K562 (cell line): Measurements from ENCODE around the gene WDR13. TPM values are rescaled to one million over a fixed set of nuclear protein-coding genes. Genes with fewer than 3 reads are reported as not detected.

ENCODE experiments used
- BCOR ChIP-seq: fragments of 450-650 bp; IDR thresholded peaks from 2 replicates; pipeline ENCODE4 v1.6.1; 2016
- BDP1 ChIP-seq: IDR thresholded peaks from 3 replicates; pipeline ENCODE4 v1.6.1; 2011; ENCODE audit not compliant: insufficient read length, insufficient read depth
- BMI1 ChIP-seq: fragments of 150-350 bp; IDR thresholded peaks from 2 replicates; pipeline ENCODE4 v1.6.1; 2014; ENCODE audit warnings: low read length
- CCAR2 ChIP-seq: fragments of 200-400 bp; formaldehyde crosslinking; IDR thresholded peaks from 2 replicates; pipeline ENCODE4 v1.6.1; 2017; ENCODE audit warnings: mild to moderate bottlenecking, low read depth, low read length
- DPF2 ChIP-seq: fragments of 450-650 bp; IDR thresholded peaks from 2 replicates; pipeline ENCODE4 v1.6.1; 2016
- HBP1 ChIP-seq: fragments of 450-650 bp; formaldehyde crosslinking; IDR thresholded peaks from 2 replicates; pipeline ENCODE4 v1.4.0; 2022; ENCODE audit warnings: missing genetic modification characterization
- JUND ChIP-seq, 2 experiments: IDR thresholded peaks; 2 replicates in 1 of 2; 3 replicates in 1 of 2; pipeline ENCODE4 v1.6.1; 2011; ENCODE audit warnings: borderline replicate concordance in 2 of 2, low read depth in 2 of 2, low read length in 2 of 2, improper control_type of control experiment in 1 of 2, missing biosample characterization in 1 of 2, missing genetic modification characterization in 1 of 2, missing genetic modification reagents in 1 of 2
- KLF6 ChIP-seq: fragments of 250-450 bp; sonication (Bioruptor Pico); IDR thresholded peaks from 2 replicates; pipeline ENCODE4 v1.4.0; 2020; ENCODE audit warnings: mild to moderate bottlenecking, moderate library complexity, borderline replicate concordance
- MCM5 ChIP-seq: fragments of 450-650 bp; IDR thresholded peaks from 2 replicates; pipeline ENCODE4 v1.6.1; 2016; ENCODE audit warnings: low read depth
- MCM7 ChIP-seq, 2 experiments: fragments of 450-650 bp; IDR thresholded peaks; 2 replicates each; pipeline ENCODE4 v1.6.1; 2016 to 2018
- NR2C2 ChIP-seq, 2 experiments: fragments of 200-800 bp in 1 of 2; sonication (Bioruptor generic) in 1 of 2; sonication (generic) in 1 of 2; formaldehyde crosslinking in 1 of 2; IDR thresholded peaks; 2 replicates each; pipeline versions ENCODE4 v1.6.1 to v1.8.0; 2016 to 2022; ENCODE audit warnings: mild to moderate bottlenecking in 1 of 2, missing compliant biosample characterization in 1 of 2, missing genetic modification characterization in 1 of 2, missing genetic modification reagents in 1 of 2
- PML ChIP-seq: IDR thresholded peaks from 2 replicates; pipeline ENCODE4 v1.6.1; 2012; ENCODE audit warnings: low read length, inconsistent platforms
- POLR3G ChIP-seq: IDR thresholded peaks from 2 replicates; pipeline ENCODE4 v1.6.1; 2011; ENCODE audit not compliant: insufficient read length, insufficient replicate concordance; ENCODE audit errors: extremely low read depth
- RBM25 ChIP-seq: fragments of 200-400 bp; formaldehyde crosslinking; IDR thresholded peaks from 2 replicates; pipeline ENCODE4 v1.6.1; 2018; ENCODE audit warnings: low read length, low read depth, moderate library complexity; ENCODE audit not compliant: severe bottlenecking
- RFX1 ChIP-seq: fragments of 450-650 bp; IDR thresholded peaks from 2 replicates; pipeline ENCODE4 v1.6.1; 2016; ENCODE audit warnings: mild to moderate bottlenecking, moderate library complexity
- SMAD1 ChIP-seq: fragments of 150-350 bp; IDR thresholded peaks from 2 replicates; pipeline ENCODE4 v1.6.1; 2014; ENCODE audit warnings: low read length, low read depth; ENCODE audit not compliant: partially characterized antibody
- SNAPC5 ChIP-seq: fragments of 250-450 bp; sonication (Bioruptor Pico); IDR thresholded peaks from 2 replicates; pipeline ENCODE4 v1.8.0; 2021; ENCODE audit warnings: moderate library complexity, mild to moderate bottlenecking, inconsistent platforms
- THAP12 ChIP-seq: fragments of 250-450 bp; sonication (Bioruptor Pico); IDR thresholded peaks from 2 replicates; pipeline ENCODE4 v1.9.0; 2021; ENCODE audit warnings: mild to moderate bottlenecking, inconsistent platforms
- ZBTB5 ChIP-seq: fragments of 450-650 bp; IDR thresholded peaks from 2 replicates; pipeline ENCODE4 v1.6.1; 2017; ENCODE audit warnings: antibody characterized with exemption
- ZC3H4 ChIP-seq: sonication (generic); formaldehyde crosslinking; IDR thresholded peaks from 2 replicates; pipeline ENCODE4 v1.9.0; 2021; ENCODE audit warnings: missing genetic modification reagents, borderline replicate concordance
- ZNF324 ChIP-seq: fragments of 250-450 bp; sonication (Bioruptor Pico); IDR thresholded peaks from 2 replicates; pipeline ENCODE4 v1.4.0; 2020; ENCODE audit warnings: mild to moderate bottlenecking
- ZNF584 ChIP-seq: fragments of 200-800 bp; sonication (Bioruptor generic); IDR thresholded peaks from 2 replicates; pipeline ENCODE4 v1.6.1; 2016; ENCODE audit warnings: low read depth, mild to moderate bottlenecking, missing genetic modification characterization, missing compliant biosample characterization
- ZNF589 ChIP-seq: fragments of 200-800 bp; sonication (Bioruptor generic); IDR thresholded peaks from 2 replicates; pipeline ENCODE4 v1.6.1; 2016; ENCODE audit warnings: low read depth, missing genetic modification characterization, missing compliant biosample characterization
- polyA plus RNA-seq, 8 experiments: library from polyadenylated mRNA; depleted of rRNA in 4 of 8; stranded (reverse) in 5 of 8; unstranded in 3 of 8; fragments of >200 nt; fragmentation: Nextera tagmentation in 2 of 8; fragmentation: Illumina TruSeq in 1 of 8; extraction: Ambion mirVana in 2 of 8; extraction: Trizol in 1 of 8; gene quantifications; 2 replicates each; pipeline versions ENCODE4 v1.2.1 to v1.2.3, GENCODE V29; 2011 to 2014; ENCODE audit warnings: inconsistent platforms in 1 of 8, missing spikeins in 1 of 8
- total RNA-seq, 7 experiments: library from RNA; depleted of rRNA in 6 of 7; stranded (reverse); fragments of >200 nt in 6 of 7; fragmentation: Illumina TruSeq in 2 of 7; extraction: Trizol in 2 of 7; gene quantifications; 2 replicates each; pipeline versions ENCODE4 v1.2.1 to v1.2.3, GENCODE V29; 2011 to 2021; ENCODE audit warnings: low replicate concordance in 1 of 7

WDR13 gene
- total and polyA plus RNA-seq, 9 of the 15 experiments (the other 6 are each of a cell fraction or from before 2014, with no cell fraction given) = 7.4 to 70.5 (median 31.4) TPM

GRCh38 chrX:48617542-48618340 lies 20.4 kb downstream of the WDR13 start (continued):
- no peak for TF ChIP-seq SNAPC5 (CRISPR knock-in tag)
- TF ChIP-seq RFX1 = peak; percentile 46
- TF ChIP-seq ZNF324 (CRISPR knock-in tag) = no peak
- TF ChIP-seq SMAD1 = no peak
- TF ChIP-seq THAP12 (CRISPR knock-in tag) = no peak
- TF ChIP-seq KLF6 (CRISPR knock-in tag) = no peak
- TF ChIP-seq MCM5 = no peak
- peak; percentile 51; the same call in 1 of the 2 replicates for TF ChIP-seq JUND (IDR thresholded peaks at IDR 0.05; ENCODE audit: borderline replicate concordance, low read depth, low read length)
- TF ChIP-seq JUND (tag; IDR thresholded peaks at IDR 0.05; ENCODE audit: borderline replicate concordance, low read depth, low read length) = no peak
- 0 out of 2 replicates have a peak, but pooled peaks have one; percentile 24 for TF ChIP-seq ZNF584 (CRISPR knock-in tag)
- TF ChIP-seq MCM7 (IDR thresholded peaks at IDR 0.05) = no peak
- no peak for TF ChIP-seq ZNF589 (CRISPR knock-in tag)
- TF ChIP-seq NR2C2 (CRISPR knock-in tag; IDR thresholded peaks at IDR 0.05) = no peak
- TF ChIP-seq NR2C2 (tag; IDR thresholded peaks at IDR 0.05) = peak; percentile 37; the same call in 1 of the 2 replicates
- peak; percentile 65 for TF ChIP-seq BCOR
- TF ChIP-seq ZC3H4 (CRISPR knock-in tag) = no peak
- 0 out of 2 replicates have a peak, but pooled peaks have one; percentile 42 for TF ChIP-seq PML
- no peak for TF ChIP-seq HBP1 (CRISPR knock-in tag)
- TF ChIP-seq ZBTB5 = no peak
- TF ChIP-seq BDP1 = no peak
- no peak for TF ChIP-seq POLR3G
- TF ChIP-seq BMI1 = no peak
- TF ChIP-seq DPF2 = peak; percentile 60; the same call in 1 of the 2 replicates
- no peak for TF ChIP-seq CCAR2
- TF ChIP-seq RBM25 = peak; percentile 86
